Mesodermal cell (in vitro differentiated cells): ENCODE results near the gene NOL6.
A peak's percentile ranks its signal among the peaks of the same experiment; 100 is the strongest.
"Not testable (repeated sequence)": the region's sequence is repeated elsewhere in the genome, so short reads cannot be mapped to it uniquely, and the experiment has no call there.

Source experiments
- H3K27ac ChIP-seq: 2 replicates; pipeline ENCODE4 v1.7.0; 2013; ENCODE audit warnings: mild to moderate bottlenecking, low read depth, low read length, moderate library complexity; ENCODE audit not compliant: severe bottlenecking
- H3K36me3 ChIP-seq: 2 replicates; pipeline ENCODE4 v1.7.1; 2013; ENCODE audit warnings: mild to moderate bottlenecking, low read length, moderate library complexity; ENCODE audit not compliant: control insufficient read depth, insufficient read depth
- H3K4me1 ChIP-seq: one replicate; pipeline ENCODE4 v1.7.1; 2013; ENCODE audit warnings: mild to moderate bottlenecking, low read length; ENCODE audit not compliant: insufficient read depth, control insufficient read depth, poor library complexity, severe bottlenecking
- H3K4me3 ChIP-seq: 2 replicates; pipeline ENCODE4 v1.7.0; 2013; ENCODE audit warnings: low read length, control low read depth, mild to moderate bottlenecking; ENCODE audit not compliant: insufficient read depth, poor library complexity, severe bottlenecking; ENCODE audit errors: extremely low read depth
- H3K9me3 ChIP-seq: 2 replicates; pipeline ENCODE4 v1.7.1; 2013; ENCODE audit warnings: mild to moderate bottlenecking, low read length, moderate library complexity; ENCODE audit not compliant: control insufficient read depth
- WGBS, 2 experiments: methylation state at CpG; one replicate each; pipeline ENCODE4 v1.1.5; 2013; ENCODE audit warnings: missing lambda C conversion rate in 2 of 2; ENCODE audit not compliant: insufficient coverage in 2 of 2; 5-methylcytosine and 5-hydroxymethylcytosine counted together

NOL6 gene

DNA sequence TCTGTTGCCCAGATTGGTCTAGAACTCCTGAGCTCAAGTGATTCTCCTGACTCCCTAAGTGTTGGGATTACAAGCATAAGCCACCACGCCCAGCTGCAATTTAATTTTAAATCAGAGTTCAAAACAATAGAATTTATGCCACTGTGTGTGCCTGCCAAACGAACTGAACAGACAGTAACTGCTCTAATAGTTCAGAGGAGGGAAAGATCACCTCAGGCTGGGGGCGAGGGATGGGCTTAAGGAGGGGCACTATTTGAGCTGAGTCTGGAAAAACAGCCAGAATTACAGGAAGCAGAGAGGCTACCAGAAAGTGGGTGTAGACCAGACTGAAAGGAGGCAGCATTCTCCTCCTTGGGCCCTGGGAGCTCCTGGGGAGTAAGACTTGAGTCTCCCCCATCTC lies 12.2 kb downstream of the NOL6 start:
- Histone ChIP-seq H3K36me3 (peaks cover 58% of the 10 kb centered on the region), H3K27ac (no peak overlapping the region), H3K9me3 (no peaks in the 10 kb centered on the region), H3K4me3 (no peak overlapping the region), H3K4me1 (no peaks in the 10 kb centered on the region)
- 71 to 100% methylated on average over 1 to 3 of the region's 3 CpGs for WGBS, 2 experiments

- no peaks in the 10 kb centered on the region for H3K9me3 ChIP-seq
- H3K4me1 ChIP-seq = no peaks in the 10 kb centered on the region
- no peak overlapping the region for H3K27ac ChIP-seq
- 97 to 99% methylated on average over 10 of the region's 10 CpGs for WGBS, 2 experiments
- peaks cover 51% of the 10 kb centered on the region for H3K36me3 ChIP-seq
- no peak overlapping the region for H3K4me3 ChIP-seq
These were observed 12.9 kb downstream of the NOL6 start for GRCh38 chr9:33460854-33461253.

- no peaks in the 10 kb centered on the region for H3K9me3 ChIP-seq
- no peaks in the 10 kb centered on the region for H3K4me1 ChIP-seq
- H3K27ac ChIP-seq = no peak overlapping the region
- peaks cover 34% of the 10 kb centered on the region for H3K36me3 ChIP-seq
- WGBS, 2 experiments = 82 to 94% methylated on average over 2 to 3 of the region's 3 CpGs
- H3K4me3 ChIP-seq = no peak overlapping the region
These were observed 14.6 kb downstream of the NOL6 start for GRCh38 chr9:33459115-33459514.

DNA sequence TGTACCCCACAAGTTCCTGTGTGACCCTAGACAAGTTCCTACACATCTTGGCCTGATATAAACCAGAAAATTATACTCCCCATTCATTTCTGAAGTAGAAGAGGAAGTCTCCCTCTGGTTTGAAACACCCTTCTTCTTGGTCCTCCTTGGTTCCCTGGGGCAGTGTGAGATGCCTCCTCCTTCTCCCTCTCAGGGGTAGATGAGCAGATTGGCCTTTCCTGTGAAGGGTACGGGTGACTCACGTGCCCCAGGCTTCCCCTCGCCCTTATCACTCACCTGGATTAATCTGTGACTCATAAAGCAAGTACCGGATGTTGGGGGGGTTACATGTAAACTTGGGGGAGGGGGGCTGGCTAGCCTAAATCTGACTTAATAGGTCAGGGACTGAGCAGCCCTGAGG lies 15.3 kb downstream of the NOL6 start:
- Histone ChIP-seq H3K9me3 (no peaks in the 10 kb centered on the region), H3K27ac (no peak overlapping the region), H3K4me3 (no peak overlapping the region), H3K36me3 (peaks cover 27% of the 10 kb centered on the region), H3K4me1 (peaks cover 2% of the 10 kb centered on the region)
- 100% methylated on average over 1 of the region's 4 CpGs; no CpG with 5 or more reads in 1 of the 2 experiments for WGBS, 2 experiments

GRCh38 chr9:33455945-33456344 lies 17.8 kb downstream of the NOL6 start:
- no peaks in the 10 kb centered on the region for H3K9me3 ChIP-seq
- H3K36me3 ChIP-seq = peaks cover 2% of the 10 kb centered on the region
- no peak overlapping the region for H3K27ac ChIP-seq
- 85 to 92% methylated on average over 4 to 6 of the region's 7 CpGs for WGBS, 2 experiments
- H3K4me1 ChIP-seq = peaks cover 8% of the 10 kb centered on the region
- no peak overlapping the region for H3K4me3 ChIP-seq

GRCh38 chr9:33455456-33455855 lies 18.3 kb downstream of the NOL6 start:
- not testable (repeated sequence) for H3K27ac ChIP-seq, H3K9me3 ChIP-seq, H3K4me3 ChIP-seq, H3K4me1 ChIP-seq, H3K36me3 ChIP-seq
- WGBS, 2 experiments = 86 to 100% methylated on average over 1 of the region's 8 CpGs

DNA sequence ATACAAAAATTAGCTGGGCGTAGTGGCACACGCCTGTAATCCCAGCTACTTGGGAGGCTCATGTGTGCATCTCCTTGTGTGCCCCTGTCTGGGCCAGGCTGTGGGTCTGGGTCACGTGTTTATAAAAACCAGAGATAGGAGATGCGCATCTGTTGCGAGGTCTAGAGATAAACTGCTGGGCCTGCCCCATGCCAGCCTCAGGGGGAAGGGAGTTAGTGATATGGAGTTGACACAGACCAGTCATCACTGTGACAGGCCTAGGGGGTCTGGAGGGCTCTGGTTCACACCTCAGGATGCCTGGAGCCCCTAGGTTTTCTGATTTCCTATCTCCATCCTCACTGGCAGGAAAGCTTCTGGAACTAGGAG lies 19.1 kb downstream of the NOL6 start:
- not testable (repeated sequence) for H3K9me3 ChIP-seq, H3K4me3 ChIP-seq, H3K4me1 ChIP-seq, H3K27ac ChIP-seq, H3K36me3 ChIP-seq
- 90 to 91% methylated on average over 5 of the region's 5 CpGs for WGBS, 2 experiments

DNA sequence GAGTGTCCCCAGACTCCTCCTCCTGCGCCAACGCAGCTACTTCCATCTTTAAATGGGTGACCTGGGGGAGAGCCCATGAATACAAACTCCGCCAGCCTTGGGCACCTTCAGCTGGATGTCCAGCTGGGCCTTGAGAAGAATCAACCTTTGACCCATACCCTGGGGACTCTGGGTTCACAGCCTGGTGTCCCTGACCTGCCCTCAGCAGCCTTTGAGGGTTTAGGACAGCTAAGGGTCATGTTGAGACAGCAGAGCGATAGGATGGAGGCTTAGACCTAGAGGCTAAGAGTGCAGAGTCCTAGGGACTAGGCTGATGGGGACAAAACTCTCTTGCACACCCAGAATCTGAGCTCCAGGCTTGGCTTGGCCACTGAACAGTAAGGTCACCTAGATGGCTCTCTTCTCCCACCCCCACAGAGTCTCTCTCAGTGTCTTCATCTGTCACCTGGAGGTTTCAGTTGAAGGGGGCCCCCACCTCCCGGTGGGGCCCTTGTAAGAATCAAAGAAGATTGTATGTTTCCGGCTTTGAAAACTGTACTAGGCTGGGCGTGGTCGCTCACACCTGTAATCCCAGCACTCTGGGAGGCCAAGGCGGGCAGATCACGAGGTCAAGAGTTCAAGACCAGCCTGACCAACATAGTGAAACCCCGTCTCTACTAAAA lies 19.6 kb downstream of the NOL6 start:
- WGBS, 2 experiments = 90 to 95% methylated on average over 8 to 11 of the region's 11 CpGs
- Histone ChIP-seq H3K4me1 (peaks cover 8% of the 10 kb centered on the region), H3K36me3 (no peaks in the 10 kb centered on the region), H3K4me3 (no peak overlapping the region), H3K27ac (no peak overlapping the region), H3K9me3 (no peaks in the 10 kb centered on the region)

GRCh38 chr9:33453286-33453860 lies 20.4 kb downstream of the NOL6 start:
- H3K36me3 ChIP-seq = no peaks in the 10 kb centered on the region
- H3K27ac ChIP-seq = peak overlapping the region; percentile 58
- no peaks in the 10 kb centered on the region for H3K9me3 ChIP-seq
- WGBS, 2 experiments = 91 to 100% methylated on average over 1 to 2 of the region's 3 CpGs
- H3K4me1 ChIP-seq = peaks cover 8% of the 10 kb centered on the region
- no peak overlapping the region for H3K4me3 ChIP-seq

DNA sequence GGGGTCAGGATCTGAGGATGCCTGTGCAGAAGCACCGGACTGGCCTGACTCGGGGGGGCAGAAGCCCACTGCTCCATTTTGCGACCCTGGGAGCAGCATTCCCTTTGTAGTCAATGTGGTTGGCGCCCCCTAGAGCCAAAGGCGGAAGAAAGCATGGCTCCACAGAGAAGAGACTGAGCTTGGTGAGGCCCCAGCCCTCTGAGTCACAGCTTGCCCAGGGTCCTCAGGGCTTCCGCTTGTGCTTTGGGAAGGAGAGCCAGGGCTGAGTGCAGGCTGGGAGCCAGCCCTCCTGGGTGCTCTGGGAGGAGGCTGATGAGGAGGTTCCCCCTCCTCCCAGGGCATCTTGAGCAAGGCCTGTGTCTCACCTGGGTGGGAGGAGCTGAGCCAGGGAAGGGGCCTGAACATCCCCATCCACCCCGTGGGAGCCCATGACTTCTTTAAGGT lies 20.9 kb downstream of the NOL6 start:
- Histone ChIP-seq H3K27ac (peak overlapping the region; percentile 58), H3K9me3 (no peaks in the 10 kb centered on the region), H3K4me3 (no peak overlapping the region), H3K36me3 (no peaks in the 10 kb centered on the region), H3K4me1 (peaks cover 13% of the 10 kb centered on the region)
- WGBS, 2 experiments = 0 to 10% methylated on average over 3 to 7 of the region's 7 CpGs

- 97 to 98% methylated on average over 3 to 4 of the region's 4 CpGs for WGBS, 2 experiments
- Histone ChIP-seq H3K9me3 (no peaks in the 10 kb centered on the region), H3K36me3 (no peaks in the 10 kb centered on the region), H3K4me3 (no peak overlapping the region), H3K4me1 (peaks cover 29% of the 10 kb centered on the region), H3K27ac (no peak overlapping the region)
These were observed 23.0 kb downstream of the NOL6 start for GRCh38 chr9:33450621-33451146.
